ENCODE results near the gene SLIT3. TPM values are rescaled to one million over a fixed set of nuclear protein-coding genes. Genes with fewer than 3 reads are reported as not detected.

The SLIT3 gene
- total RNA-seq, 1 experiment from 2014 or later = 0.10 TPM

DNA sequence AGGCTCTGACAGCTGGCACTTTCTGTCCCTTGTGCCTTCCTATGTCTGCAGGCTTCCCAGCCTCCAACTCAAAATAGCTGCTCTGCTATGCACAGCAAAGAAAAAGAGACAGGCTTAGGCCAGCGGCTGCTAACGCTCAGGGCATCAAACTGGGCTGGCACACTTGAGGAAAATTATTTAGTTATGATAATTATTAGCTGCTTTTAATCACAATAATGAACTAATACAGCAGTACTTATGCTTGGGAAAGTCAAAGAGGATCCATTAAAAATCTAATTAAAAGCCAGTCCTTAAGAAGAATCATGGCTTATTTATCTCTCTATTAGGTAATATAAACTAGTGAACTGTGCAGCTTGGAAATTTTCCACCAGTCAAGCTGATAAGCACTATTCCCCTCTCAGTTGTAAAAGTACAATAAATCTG lies 233.2 kb downstream of the SLIT3 start:
- TF ChIP-seq SRF (IDR thresholded peaks at IDR 0.05; ENCODE audit: low read depth) (no peak), SP1 (IDR thresholded peaks at IDR 0.05; ENCODE audit: low read depth) (no peak), POLR2A (IDR thresholded peaks at IDR 0.05; ENCODE audit: borderline replicate concordance, extremely low read depth, insufficient read depth, insufficient read length) (no peak), REST (IDR thresholded peaks at IDR 0.05; ENCODE audit: low read depth) (no peak), EGR1 (IDR thresholded peaks at IDR 0.05; ENCODE audit: low read depth) (no peak), EZH2 (IDR thresholded peaks at IDR 0.05) (no peak), SIN3A (IDR thresholded peaks at IDR 0.05; ENCODE audit: low read depth) (no peak), ELF1 (IDR thresholded peaks at IDR 0.05; ENCODE audit: borderline replicate concordance, low read depth) (no peak), CBX3 (IDR thresholded peaks at IDR 0.05; ENCODE audit: low read depth) (no peak)
- TF ChIP-seq, protein P1, sequence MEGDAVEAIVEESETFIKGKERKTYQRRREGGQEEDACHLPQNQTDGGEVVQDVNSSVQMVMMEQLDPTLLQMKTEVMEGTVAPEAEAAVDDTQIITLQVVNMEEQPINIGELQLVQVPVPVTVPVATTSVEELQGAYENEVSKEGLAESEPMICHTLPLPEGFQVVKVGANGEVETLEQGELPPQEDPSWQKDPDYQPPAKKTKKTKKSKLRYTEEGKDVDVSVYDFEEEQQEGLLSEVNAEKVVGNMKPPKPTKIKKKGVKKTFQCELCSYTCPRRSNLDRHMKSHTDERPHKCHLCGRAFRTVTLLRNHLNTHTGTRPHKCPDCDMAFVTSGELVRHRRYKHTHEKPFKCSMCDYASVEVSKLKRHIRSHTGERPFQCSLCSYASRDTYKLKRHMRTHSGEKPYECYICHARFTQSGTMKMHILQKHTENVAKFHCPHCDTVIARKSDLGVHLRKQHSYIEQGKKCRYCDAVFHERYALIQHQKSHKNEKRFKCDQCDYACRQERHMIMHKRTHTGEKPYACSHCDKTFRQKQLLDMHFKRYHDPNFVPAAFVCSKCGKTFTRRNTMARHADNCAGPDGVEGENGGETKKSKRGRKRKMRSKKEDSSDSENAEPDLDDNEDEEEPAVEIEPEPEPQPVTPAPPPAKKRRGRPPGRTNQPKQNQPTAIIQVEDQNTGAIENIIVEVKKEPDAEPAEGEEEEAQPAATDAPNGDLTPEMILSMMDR (IDR thresholded peaks at IDR 0.05 in 2 of 3, conservative IDR thresholded peaks at IDR 0.05 in 1 of 3; ENCODE audit: borderline replicate concordance in 1 of 3, insufficient read depth in 1 of 3, low read depth in 2 of 3, low read length in 2 of 3) = no peak
- TF ChIP-seq, protein P2, sequence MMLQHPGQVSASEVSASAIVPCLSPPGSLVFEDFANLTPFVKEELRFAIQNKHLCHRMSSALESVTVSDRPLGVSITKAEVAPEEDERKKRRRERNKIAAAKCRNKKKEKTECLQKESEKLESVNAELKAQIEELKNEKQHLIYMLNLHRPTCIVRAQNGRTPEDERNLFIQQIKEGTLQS (IDR thresholded peaks at IDR 0.05) = no peak
- H3K27ac ChIP-seq (ENCODE audit: low read depth, low read length) = no peak overlapping the region
- no TSS peak for BruUV-seq (replicated peaks)
- H3K36me3 ChIP-seq (ENCODE audit: control insufficient read depth in 1 of 2, insufficient read depth in 2 of 2, low read length in 2 of 2) = no peaks in the 10 kb centered on the region
- no peak overlapping the region for H3K4me2 ChIP-seq (ENCODE audit: low read length)
- no peaks in the 10 kb centered on the region for H3K9me3 ChIP-seq (ENCODE audit: control insufficient read depth in 1 of 2, insufficient read depth in 1 of 2, low read depth in 1 of 2, low read length in 2 of 2)
- ATAC-seq (no peak), DNase-seq (ENCODE audit: low read depth, low spot score) (no peak)
- ChIA-PET CTCF (no interaction called here), POLR2A (no interaction called here), RAD21 (ENCODE audit: low non-redundant PET in 1 of 2, low total read pairs in 2 of 2, uncharacterized antibody in 2 of 2, unreplicated experiment in 2 of 2) (no interaction called here)
- H2AFZ ChIP-seq (ENCODE audit: low read depth, low read length, poor library complexity, severe bottlenecking) = no peak overlapping the region
- no peaks in the 10 kb centered on the region for H4K20me1 ChIP-seq (ENCODE audit: insufficient read depth)
- H3K4me1 ChIP-seq (ENCODE audit: control insufficient read depth in 1 of 2, insufficient read depth in 2 of 2, low read length in 2 of 2) = no peaks in the 10 kb centered on the region
- H3K79me2 ChIP-seq (ENCODE audit: insufficient read depth, low read length) = no peaks in the 10 kb centered on the region
- intact Hi-C loops (cut with micrococcal nuclease) = no loop called here
- no peak overlapping the region for H3K4me3 ChIP-seq (replicated peaks in 1 of 2; ENCODE audit: low read depth in 1 of 2, low read length in 2 of 2)
- no peak overlapping the region for H3K9ac ChIP-seq (ENCODE audit: low read length)
- peaks cover 74% of the 10 kb centered on the region for H3K27me3 ChIP-seq (ENCODE audit: insufficient read depth, low read length)
- no peaks in the 10 kb centered on the region for H3K9me2 ChIP-seq (ENCODE audit: insufficient read depth)

Data from HCT116 (cell line).